Hindlimb muscle (tissue), 1 donor: ENCODE measurements around the gene ENTPD8. TPM values are rescaled to one million over a fixed set of nuclear protein-coding genes. Genes with fewer than 3 reads are reported as not detected.
"Not testable (repeated sequence)": the region's sequence is repeated elsewhere in the genome, so short reads cannot be mapped to it uniquely, and the experiment has no call there.

Experiments
- DNase-seq: peaks from one replicate; pipeline ENCODE4 v3.0.0-alpha.2; 2013
- polyA plus RNA-seq: library from polyadenylated mRNA; unstranded; fragments of 120-200 nt; gene quantifications from one replicate; pipeline ENCODE4 v1.2.1, GENCODE V29; 2013; ENCODE audit not compliant: insufficient read length

Gene ENTPD8
- polyA plus RNA-seq, 1 donor = 0.98 TPM

DNA sequence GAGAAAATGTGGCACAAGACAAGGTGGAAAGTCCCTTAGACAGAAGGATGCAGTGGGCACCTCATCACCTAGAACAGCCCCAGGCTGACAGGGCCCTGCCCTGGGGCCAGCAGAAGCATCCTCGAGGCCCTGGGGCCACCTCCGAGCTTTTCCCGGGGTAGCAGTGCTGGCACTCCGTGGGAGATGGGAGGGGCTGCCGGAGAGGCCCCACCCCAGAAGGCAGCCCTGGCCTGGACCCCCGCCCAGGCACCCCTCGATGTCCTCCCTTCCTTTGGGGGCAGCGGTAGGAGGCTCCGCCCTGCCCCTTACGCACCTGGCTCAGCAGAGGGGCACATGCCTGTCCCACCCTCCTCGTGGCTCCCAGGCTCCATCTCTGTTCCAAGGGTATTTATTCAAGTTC lies 35.7 kb upstream of the ENTPD8 start:
- DNase-seq = no peak

DNA sequence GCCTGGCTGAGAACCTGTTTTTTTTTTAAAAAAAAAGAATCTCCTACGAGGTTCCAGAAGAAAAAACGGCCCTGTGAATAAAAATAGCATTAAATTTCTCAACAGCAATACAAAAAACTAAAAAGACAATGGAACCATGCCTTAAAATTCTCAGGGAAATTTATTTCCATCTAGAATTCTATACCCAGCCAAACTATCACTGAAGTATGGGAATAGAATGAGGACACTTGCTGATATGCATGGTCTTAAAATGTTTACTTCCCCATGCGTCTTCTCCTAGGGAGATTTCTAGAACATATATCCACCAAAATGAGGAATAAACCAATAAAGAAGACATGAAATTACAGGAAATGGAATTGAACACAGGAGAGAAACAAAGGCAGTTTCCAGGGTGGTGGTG lies 34.5 kb upstream of the ENTPD8 start:
- DNase-seq = no peak

DNA sequence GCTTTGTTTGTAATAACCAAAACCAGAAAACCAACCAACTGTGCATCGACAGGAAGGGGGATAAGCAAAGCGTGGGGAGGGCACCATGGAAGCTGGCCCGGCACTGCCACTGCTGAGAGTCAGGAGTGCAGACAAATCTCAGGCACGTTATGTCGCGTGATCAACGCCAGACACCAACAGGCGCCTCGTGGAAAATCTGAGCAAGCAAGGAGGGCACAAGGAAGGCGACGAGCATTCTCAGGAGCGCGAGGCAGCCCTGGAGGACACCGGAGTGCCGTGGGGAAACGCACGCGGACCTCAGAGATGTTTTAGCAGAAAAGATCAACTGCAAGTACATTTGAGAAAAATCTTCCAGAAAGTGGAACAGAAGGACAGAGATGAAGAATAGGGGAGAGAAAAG lies 33.1 kb upstream of the ENTPD8 start:
- no peak for DNase-seq

DNA sequence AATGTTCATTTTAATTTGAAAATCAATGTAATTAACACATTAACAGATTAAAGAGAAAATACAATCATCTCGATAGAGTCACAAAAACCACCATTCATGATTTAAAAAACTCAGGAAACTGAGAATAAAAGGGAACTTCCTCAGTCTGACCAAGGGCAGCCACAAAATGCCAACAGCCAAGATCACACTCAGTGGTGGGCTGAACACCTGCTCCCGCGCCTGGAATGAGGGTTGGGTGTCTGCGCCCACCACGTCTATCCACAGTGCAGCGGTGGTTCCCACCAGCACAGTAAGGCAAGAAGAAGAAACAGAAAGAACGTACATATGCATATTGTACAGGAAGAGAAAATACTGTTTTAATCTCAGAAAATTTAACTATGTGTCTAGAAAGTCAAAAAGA lies 29.6 kb upstream of the ENTPD8 start:
- DNase-seq = no peak

DNA sequence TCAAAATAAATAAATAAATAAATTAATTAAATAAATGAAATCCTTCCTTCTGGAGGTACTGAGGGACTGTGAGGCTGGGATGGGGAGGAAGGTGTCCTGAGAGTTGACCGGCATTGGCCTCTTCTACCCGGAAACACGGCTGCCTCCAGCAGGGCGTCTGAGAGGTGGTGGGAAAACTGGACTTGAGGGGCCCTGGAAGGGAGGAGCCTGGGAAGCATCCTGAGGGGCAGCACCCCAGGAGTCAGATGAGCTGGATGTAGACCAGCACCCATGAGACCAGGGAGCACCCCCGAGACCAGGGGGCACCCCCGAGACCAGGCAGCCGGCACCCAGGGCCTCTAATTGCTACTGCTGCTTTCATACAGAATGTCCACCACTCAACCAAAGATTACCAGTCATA lies 26.7 kb upstream of the ENTPD8 start:
- DNase-seq = no peak

DNA sequence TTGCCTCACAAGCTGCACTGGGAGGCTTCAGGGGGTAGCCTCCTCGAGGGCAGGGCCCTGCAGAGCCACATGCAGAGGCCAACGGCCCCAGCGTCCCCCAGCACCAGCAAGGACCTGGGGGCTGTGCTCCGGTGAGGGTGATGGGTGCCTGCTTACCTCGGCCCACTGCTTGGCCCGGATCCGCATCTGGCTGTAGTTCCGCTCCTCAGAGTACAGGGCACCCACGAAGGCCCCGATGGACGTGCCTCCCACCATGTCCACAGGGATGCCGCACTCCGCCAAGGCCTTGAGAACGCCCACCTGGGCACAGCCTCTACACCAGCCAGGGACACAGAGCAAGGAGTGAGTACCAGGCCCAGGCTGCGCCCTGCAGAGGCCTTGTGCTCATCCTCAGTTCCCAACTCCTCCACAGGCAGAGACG lies 26.0 kb upstream of the ENTPD8 start:
- no peak for DNase-seq

DNA sequence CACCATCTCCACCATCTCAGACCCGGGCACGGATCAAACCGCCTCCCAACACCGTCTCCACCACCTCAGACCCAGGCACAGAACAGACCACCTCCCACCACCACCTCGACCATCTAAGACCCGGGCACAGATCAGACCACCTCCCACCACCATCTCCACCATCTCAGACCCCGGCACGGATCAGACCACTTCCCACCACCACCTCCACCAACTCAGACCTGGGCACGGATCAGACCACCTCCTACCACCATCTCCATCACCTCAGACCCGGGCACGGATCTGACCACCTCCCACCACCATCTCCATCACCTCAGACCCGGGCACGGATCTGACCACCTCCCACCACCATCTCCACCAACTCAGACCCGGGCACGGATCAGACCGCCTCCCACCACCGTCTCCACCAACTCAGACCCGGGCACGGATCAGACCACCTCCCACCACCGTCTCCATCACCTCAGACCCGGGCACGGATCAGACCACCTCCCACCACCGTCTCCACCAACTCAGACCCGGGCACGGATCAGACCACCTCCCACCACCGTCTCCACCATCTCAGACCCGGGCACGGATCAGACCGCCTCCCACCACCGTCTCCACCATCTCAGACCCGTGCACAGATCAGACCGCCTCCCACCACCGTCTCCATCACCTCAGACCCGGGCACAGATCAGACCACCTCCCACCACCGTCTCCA lies 25.4 kb upstream of the ENTPD8 start:
- not testable (repeated sequence) for DNase-seq

DNA sequence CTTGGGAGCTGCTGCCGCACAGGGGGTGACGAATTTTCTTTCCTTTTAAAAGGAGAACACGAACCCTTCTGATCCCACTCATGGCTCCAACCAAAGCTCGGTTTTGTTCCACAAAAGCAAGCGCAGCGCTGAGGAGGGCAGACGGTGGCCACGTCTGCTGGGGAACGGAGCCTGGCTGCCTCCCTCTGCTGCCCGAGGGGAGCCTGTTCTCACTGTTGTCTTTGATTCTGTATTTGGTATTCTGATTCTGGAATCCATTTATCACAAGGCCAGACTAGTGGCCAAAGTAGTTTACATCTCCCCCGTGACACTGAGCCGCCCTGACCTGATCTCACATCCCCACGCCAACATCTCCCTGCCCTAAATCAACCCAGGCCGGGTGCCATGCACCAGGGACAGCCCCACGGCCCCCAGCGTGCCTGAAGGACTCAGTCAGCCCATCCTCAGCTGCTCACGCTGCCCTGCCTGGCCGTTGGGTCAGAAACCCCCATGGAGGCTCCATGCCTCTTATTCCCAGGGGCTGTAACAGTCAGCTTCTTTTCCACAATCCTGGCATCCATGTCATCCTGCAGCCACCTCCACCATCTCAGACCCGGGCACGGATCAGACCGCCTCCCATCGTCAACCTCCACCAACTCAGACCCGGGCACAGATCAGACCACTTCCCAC lies 24.7 kb upstream of the ENTPD8 start:
- no peak for DNase-seq

DNA sequence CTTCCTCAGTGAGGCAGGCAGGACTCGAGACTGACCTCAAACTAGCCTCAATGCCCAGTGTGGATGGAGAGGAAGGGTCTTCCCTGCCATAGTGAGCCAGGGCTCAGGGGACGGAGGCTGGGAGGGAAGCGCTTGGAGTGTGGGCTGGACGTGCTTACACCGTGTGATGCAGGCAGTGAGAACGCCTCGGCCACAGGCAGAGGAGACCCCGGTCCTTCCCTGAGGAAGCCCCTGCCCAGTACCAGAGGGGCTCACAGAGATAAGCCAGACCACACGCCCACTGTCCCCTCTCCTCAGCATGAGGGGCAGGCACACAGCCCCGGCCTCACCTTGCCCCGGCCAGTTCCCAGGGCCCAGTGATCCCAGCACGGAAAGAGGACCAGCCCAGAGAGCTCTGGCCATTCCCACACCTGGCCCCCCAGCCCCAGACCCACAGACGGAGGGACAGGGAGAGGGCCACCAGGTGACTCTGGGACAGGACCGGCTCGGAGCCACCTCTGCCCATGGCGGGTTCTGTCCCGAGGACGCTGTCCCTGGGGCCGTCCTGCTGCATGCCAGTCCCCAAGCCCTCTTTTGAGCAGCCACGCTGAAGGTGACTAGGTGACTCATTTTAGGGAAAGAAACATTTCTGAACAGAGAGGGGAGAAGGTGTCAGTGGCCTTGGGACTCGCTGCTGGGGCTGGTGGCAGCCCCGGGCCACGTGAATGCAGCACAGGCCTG lies 24.0 kb upstream of the ENTPD8 start:
- no peak for DNase-seq

DNA sequence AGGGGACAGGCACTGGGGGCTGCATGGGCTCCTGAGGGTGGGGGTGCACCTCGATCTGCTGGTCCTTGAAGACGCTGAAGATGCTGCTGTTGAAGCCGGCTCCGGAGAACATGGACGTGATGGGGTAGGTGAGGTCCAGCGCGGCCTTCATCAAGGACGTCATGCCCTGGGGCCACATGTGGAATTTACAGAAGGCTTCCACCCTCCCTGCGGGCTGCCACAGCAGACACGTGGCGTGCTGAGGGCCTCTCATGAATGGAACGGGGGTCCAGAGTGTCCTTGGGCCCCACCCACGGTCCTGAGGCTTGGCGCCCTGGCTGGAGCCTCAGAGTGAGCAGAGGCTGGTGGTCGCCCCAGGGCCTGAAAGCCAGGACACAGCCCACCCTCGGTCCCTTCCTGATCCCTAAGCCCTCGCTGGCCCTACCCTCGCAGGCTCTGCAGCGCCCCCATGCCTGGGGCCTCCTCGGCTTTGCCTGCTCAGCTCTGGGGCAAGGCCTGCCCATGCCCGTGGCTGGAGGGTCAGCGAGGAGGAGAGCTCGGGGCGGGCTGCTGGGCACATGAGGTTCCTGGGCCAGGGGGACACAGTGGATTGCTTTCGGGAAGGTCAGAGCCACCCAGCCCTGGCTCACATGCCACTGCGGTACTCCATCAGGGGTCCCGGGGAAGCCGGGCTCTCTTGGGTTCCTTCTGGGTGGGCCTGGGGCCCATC lies 23.3 kb upstream of the ENTPD8 start:
- DNase-seq = no peak

DNA sequence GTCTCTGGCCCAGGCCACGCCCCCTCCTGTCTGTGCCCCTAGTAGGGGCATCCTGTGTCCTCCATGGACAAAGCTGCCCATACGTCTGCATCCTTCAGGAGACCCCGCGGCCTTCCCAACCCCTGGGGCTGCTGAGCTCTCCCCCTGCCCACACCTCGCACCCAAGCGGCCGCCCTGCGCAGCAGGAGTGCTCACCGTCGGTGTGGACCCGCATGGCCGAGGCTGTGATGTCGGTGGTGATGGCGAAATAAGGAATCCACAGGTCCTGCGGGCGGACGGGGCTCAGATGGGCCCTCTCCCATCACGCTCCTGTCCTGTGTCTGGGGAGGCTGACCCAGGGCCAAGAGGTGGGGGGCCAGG lies 22.8 kb upstream of the ENTPD8 start:
- DNase-seq = no peak

DNA sequence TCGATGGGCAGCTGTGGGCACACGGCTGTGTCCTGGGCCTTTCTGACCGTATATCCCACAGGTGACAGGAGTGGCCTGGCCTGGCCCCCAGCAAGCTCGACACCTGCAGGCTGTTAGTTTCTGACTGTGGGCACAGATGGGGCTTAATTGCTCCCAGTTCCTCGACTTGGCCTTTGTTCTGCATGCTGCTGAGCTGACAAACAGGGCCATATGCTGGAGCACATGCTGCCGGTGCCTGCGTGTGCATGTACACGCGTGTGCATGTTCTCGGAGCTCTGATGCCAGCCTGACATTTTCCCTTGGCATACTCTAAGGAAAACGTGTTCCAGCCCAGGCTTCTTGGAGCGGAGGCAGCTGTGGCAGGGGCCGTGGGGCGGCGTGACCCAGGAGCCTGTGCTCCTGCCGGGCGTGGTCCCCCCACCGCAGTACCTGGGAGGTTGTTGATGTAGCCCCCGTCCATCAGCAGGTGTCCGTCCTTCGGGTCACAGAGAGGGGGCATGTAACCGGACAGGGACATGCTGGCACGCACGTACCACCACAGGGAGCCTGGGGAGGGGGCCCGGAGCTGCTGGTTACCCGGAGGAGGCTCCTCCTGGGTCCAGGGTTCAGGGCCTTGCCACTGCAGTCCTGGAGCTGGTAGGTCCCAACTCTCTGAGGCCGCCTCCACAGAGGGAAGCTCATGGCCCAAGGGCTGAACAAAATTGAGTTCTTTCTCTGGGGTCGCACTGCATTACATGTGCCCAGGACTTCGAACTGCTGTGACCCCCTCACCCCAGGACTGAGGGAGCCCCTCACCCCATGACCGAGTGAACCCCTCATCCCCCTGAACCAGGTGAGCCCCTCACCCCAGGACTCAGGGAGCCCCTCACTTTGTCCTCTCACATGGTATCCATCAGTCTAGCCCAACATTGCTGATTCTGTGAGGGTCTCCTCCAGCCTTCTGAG lies 22.1 kb upstream of the ENTPD8 start:
- no peak for DNase-seq

DNA sequence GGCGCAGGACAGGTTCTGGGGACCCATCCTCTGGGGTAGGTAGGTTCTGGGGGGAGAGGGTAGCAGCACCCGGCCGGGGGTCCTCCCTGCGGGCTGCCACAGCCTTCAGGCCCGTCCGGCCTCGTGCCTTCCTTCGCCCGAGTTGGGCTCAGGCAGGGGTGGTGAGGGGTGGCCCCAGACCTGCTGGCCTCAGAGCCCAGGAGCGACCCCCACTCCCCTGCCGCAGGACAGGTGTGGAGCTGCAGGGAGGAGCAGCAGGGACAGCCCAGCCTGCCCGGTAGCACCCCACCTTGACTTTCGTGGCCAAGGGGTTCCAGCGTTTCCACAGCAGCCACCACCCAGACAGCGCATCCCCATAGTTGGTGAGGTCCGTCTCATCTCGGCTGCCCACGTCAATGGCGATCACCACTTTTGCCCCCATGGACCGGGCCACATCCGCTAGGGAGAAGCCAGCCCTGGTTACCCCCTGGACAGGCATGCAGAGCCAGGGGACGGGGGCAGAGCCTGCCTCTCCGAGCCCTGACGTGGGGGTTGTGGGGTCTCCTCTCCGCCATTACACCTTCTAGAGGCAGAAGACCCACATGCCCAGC lies 21.3 kb upstream of the ENTPD8 start:
- no peak for DNase-seq

DNA sequence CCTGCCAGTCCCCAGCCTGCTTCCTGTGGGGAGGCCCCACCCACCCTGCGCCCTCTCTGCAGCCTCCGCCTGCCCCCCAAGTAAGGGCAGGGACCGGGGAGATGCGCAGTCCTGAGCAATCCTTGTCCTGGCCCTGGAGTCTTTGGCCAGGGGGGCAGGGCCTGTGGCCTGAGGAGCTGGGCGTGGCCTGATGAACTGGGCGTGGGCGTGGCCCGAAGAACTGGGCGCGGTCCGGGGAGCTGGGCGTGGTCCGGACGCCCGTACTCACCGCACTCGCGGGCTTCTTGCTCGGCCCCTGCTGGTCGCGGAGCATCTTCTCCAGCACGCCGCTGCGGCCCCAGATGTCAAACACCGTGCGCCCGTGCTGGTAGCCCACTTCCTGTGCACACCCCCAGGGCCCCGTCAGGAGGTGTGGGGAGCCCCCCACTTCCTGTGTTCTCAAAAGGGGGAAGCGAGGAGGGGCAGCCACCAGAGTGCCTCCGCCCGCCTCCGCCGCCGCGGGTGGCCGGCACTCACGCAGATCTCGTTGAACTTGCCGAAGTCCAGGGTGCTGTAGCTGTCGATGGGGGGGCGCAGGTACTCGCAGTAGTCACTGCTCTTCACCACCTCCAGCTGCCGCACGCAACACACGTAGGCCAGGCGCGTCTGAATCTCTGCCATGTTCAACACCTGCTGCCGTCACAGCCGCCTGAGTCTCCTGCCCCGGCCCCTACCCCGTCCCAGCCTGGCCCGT lies 20.7 kb upstream of the ENTPD8 start:
- DNase-seq = no peak

DNA sequence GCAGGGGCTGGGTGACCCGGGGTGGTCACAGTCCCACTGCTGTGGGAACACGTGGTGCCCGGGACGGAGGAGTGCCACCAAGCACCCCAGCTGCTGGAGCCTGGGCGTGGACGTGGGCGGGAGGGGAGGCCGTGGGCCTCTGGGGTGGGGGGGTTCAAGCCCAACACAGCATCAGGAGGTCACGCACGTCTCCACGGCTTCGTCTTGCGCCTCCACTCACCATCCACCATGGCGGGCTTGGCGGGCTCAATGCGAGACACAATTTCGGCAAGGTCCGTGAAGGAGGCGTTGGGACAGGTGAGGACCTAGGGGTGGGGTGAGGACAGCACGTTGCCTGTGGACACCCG lies 20.1 kb upstream of the ENTPD8 start:
- DNase-seq = no peak

DNA sequence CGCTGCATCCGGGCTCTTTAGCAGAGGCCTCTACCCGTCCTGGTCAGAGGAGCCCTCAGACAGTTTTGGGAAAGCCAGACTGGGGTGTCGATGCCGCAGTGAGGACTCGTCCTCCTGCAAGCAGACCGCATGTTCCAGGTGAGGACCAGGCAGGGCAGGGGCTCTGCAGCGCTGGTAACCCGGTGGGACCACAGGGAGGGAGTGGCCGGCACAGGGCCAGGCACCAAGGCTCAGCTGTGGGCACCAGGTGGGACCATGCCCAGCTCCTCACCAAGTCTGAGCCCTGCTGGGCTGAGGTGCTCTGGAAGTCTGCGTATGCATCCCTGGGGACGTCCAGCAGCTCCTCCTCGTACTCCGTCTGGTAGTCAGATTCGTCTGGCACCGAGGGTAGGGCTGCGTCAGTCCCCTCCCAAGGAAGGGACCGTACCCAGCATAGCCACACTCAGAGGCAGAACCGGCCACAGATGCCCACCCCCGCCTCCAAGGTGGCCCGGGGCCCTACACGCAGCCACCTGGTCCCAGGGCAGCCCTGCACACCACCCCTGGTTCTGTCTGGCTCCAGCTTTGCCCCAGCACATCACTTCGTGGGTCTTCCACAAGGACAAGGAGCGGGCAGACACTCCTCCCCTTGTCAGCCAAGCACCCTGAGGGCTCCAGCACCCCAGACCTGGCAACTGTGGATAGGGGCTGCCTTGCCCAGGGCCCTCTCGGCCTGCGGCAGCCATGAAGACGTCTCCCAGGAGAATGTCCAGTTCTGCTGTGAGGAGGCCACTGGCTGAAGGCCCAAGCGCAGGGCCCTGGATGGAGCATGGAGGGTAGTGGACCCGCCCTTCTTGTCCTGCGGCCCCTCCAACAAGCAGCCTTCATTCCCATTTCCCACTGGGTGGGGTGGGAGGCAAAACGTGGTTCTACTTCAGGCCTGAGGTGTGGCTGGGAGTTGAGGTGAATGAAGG lies 19.5 kb upstream of the ENTPD8 start:
- no peak for DNase-seq

DNA sequence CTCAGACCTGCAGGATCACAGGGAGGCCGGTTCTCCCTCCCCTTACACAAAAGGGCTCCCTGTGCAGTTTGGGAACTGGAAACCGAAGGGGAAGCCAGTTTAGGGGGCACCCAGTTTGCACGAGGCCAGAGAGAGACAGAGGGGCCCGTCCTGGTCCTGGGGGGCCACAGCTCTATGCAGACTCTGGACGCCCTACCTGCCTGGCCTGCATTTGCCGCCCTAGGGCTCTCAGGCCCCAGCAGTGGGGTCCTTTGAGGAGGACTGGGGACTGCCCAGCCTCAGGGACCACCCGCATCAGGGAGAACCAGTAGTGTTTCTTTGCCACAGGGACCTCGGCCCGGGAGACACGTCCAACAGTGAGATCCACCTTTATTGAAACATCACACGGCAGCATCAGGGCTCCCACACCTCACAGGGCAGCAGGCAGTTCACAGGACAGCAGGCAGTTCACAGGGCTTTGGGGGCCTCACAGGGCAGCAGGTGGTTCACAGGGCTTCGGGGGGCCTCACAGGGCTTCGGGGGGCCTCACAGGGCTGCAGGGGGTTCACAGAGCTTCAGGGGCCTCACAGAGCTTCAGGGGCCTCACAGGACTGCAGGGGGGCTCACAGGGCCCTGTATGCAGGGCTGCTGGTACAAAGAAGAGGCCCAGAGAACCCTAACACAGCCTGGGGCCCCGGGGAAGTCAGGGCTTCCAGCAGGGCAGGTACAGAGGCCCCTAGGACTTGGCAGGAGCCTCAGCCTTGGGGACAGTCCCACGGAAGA lies 18.6 kb upstream of the ENTPD8 start:
- no peak for DNase-seq

DNA sequence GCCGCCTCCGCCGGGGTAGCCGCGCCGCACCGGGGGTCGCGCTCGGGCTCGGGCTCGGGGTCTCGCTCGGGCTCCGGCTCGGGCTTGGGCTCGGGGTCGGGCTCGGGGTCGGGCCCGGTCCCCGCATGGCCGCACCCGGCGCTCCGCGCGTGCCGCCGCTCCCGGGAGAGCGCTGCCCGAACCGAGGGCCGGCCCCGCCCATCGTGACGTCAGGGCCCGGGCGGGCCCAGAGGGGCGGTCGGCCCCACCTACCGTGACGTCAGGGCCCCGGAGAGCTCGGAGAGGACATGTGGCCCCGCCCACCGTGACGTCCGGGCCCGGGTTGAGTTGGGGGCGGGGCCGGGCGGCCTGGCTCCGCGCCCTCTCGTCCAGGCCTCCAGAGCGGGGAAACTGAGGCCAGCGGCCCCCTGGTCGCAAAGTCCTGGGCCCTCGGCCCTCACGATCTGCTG lies 18.0 kb upstream of the ENTPD8 start, which contains the start of gene NSMF:
Gene NSMF, minus strand, starts transcription at position 183 of the 449 bp plus-strand sequence. CDS start 232 bp downstream, outside the sequence.
- DNase-seq = peak; percentile 92
